GM12891 (cell line): ENCODE results near the gene CRYM.

Experiments used
- PAX5 ChIP-seq: IDR thresholded peaks from 2 replicates; pipeline ENCODE4 v1.6.1; 2011; ENCODE audit warnings: low read length, moderate library complexity, mild to moderate bottlenecking; ENCODE audit not compliant: insufficient read depth, severe bottlenecking
- POLR2A ChIP-seq: IDR thresholded peaks from 2 replicates; pipeline ENCODE4 v1.6.1; 2011; ENCODE audit warnings: low read depth, low read length, control low read depth
- POLR2AphosphoS5 ChIP-seq: IDR thresholded peaks from 2 replicates; pipeline ENCODE4 v1.6.1; 2011; ENCODE audit warnings: low read depth, low read length, control low read depth
- POU2F2 ChIP-seq: IDR thresholded peaks from 2 replicates; pipeline ENCODE4 v1.6.1; 2011; ENCODE audit warnings: low read depth, mild to moderate bottlenecking, control low read depth, low read length, moderate library complexity
- SPI1 ChIP-seq: IDR thresholded peaks from 2 replicates; pipeline ENCODE4 v1.6.1; 2011; ENCODE audit warnings: low read depth, low read length, control low read depth
- TAF1 ChIP-seq: IDR thresholded peaks from 2 replicates; pipeline ENCODE4 v1.6.1; 2011; ENCODE audit warnings: low read depth, low read length, control low read depth

- no peak for TF ChIP-seq POLR2A
- TF ChIP-seq POLR2AphosphoS5 = no peak
- no peak for TF ChIP-seq TAF1
- TF ChIP-seq SPI1 = no peak
- no peak for TF ChIP-seq POU2F2
- no peak for TF ChIP-seq PAX5
Observed at GRCh38 chr16:21272253-21272652, 5.8 kb downstream of the CRYM start.
